ENCODE data around the gene LMCD1.

- TF ChIP-seq CTCF (conservative IDR thresholded peaks at IDR 0.05; ENCODE audit: low read depth, low read length) (no peak), CEBPB (IDR thresholded peaks at IDR 0.05; ENCODE audit: low read depth, low read length) (no peak)
Measured at GRCh38 chr3:8541486-8541885, 39.9 kb downstream of the LMCD1 start.

All from IMR-90 (cell line).